ENCODE data around the gene PIK3R6. TPM values are rescaled to one million over a fixed set of nuclear protein-coding genes. Genes with fewer than 3 reads are reported as not detected.

The PIK3R6 gene
- total RNA-seq, 4 donors from 2014 or later = 0.30 to 5.1 (median 1.5) TPM

GRCh38 chr17:8782176-8782575, 85.3 kb downstream of the PIK3R6 start:
- WGBS = 81% methylated on average over 1 of the region's 1 CpG
- Histone ChIP-seq H3K9me3 (no peaks in the 10 kb centered on the region), H3K27ac (no peak overlapping the region), H3K4me1 (peaks cover 9% of the 10 kb centered on the region), H3K4me3 (no peak overlapping the region), H3K27me3 (no peaks in the 10 kb centered on the region), H3K36me3 (no peaks in the 10 kb centered on the region)
- no peak for DNase-seq (ENCODE audit: low spot score in 2 of 2)
- no peak for TF ChIP-seq POLR2A (IDR thresholded peaks at IDR 0.05)
- no peak for TF ChIP-seq POLR2AphosphoS5 (IDR thresholded peaks at IDR 0.05)
- TF ChIP-seq, protein P1, sequence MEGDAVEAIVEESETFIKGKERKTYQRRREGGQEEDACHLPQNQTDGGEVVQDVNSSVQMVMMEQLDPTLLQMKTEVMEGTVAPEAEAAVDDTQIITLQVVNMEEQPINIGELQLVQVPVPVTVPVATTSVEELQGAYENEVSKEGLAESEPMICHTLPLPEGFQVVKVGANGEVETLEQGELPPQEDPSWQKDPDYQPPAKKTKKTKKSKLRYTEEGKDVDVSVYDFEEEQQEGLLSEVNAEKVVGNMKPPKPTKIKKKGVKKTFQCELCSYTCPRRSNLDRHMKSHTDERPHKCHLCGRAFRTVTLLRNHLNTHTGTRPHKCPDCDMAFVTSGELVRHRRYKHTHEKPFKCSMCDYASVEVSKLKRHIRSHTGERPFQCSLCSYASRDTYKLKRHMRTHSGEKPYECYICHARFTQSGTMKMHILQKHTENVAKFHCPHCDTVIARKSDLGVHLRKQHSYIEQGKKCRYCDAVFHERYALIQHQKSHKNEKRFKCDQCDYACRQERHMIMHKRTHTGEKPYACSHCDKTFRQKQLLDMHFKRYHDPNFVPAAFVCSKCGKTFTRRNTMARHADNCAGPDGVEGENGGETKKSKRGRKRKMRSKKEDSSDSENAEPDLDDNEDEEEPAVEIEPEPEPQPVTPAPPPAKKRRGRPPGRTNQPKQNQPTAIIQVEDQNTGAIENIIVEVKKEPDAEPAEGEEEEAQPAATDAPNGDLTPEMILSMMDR (IDR thresholded peaks at IDR 0.05) = no peak
- TF ChIP-seq EP300 (IDR thresholded peaks at IDR 0.05) = no peak

- no peak for DNase-seq (ENCODE audit: low spot score in 2 of 2)
- no peak for TF ChIP-seq POLR2A (IDR thresholded peaks at IDR 0.05)
- TF ChIP-seq POLR2AphosphoS5 (IDR thresholded peaks at IDR 0.05) = no peak
- no peak for TF ChIP-seq EP300 (IDR thresholded peaks at IDR 0.05)
- TF ChIP-seq, protein P1 (IDR thresholded peaks at IDR 0.05) = no peak
- no peak overlapping the region for H3K4me3 ChIP-seq
- H3K27me3 ChIP-seq = no peaks in the 10 kb centered on the region
- WGBS = 67% methylated on average over 4 of the region's 4 CpGs
- no peaks in the 10 kb centered on the region for H3K36me3 ChIP-seq
- peaks cover 9% of the 10 kb centered on the region for H3K4me1 ChIP-seq
- H3K27ac ChIP-seq = no peak overlapping the region
- H3K9me3 ChIP-seq = no peaks in the 10 kb centered on the region
Measured at GRCh38 chr17:8781776-8782175, 85.7 kb downstream of the PIK3R6 start.

- H3K4me1 ChIP-seq = no peaks in the 10 kb centered on the region
- H3K36me3 ChIP-seq = no peaks in the 10 kb centered on the region
- no peak for DNase-seq (ENCODE audit: low spot score in 2 of 2)
- H3K27me3 ChIP-seq = no peaks in the 10 kb centered on the region
- no peak overlapping the region for H3K27ac ChIP-seq
- H3K4me3 ChIP-seq = no peak overlapping the region
- peaks cover 4% of the 10 kb centered on the region for H3K9me3 ChIP-seq
- WGBS = 72% methylated on average over 1 of the region's 1 CpG
- no peak for TF ChIP-seq POLR2AphosphoS5 (IDR thresholded peaks at IDR 0.05)
- no peak for TF ChIP-seq EP300 (IDR thresholded peaks at IDR 0.05)
- TF ChIP-seq, protein P1 (IDR thresholded peaks at IDR 0.05) = no peak
- TF ChIP-seq POLR2A (IDR thresholded peaks at IDR 0.05) = no peak
Measured at GRCh38 chr17:8776881-8777280, 90.6 kb downstream of the PIK3R6 start.

DNA sequence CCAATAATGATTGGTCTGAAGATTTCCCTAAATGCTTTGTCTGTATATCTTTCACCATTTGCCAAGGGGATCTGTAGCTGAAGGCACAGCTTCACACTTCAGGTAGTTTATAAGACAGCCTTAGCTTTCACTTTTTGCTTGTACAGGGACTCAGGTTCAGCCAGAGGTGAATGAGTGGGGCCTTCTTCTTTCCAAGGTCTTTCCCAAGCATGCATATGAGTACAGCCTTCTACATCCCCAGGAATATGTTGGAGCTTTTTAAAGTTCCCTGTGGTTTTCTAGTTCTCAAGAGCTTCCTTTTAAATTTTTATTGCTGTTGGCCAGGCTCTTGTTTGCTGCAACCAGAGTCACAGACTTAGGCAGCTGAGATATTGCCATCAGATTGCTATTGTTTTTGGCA, 91.2 kb downstream of the PIK3R6 start:
- no peak for TF ChIP-seq POLR2A (IDR thresholded peaks at IDR 0.05)
- no peak for TF ChIP-seq POLR2AphosphoS5 (IDR thresholded peaks at IDR 0.05)
- TF ChIP-seq EP300 (IDR thresholded peaks at IDR 0.05) = no peak
- TF ChIP-seq, protein P1 (IDR thresholded peaks at IDR 0.05) = no peak

GRCh38 chr17:8766731-8767130, 100.7 kb downstream of the PIK3R6 start:
- H3K27ac ChIP-seq = no peak overlapping the region
- no peaks in the 10 kb centered on the region for H3K9me3 ChIP-seq
- peaks cover 15% of the 10 kb centered on the region for H3K27me3 ChIP-seq
- WGBS = 93% methylated on average over 2 of the region's 2 CpGs
- H3K36me3 ChIP-seq = no peaks in the 10 kb centered on the region
- no peaks in the 10 kb centered on the region for H3K4me1 ChIP-seq
- TF ChIP-seq EP300 (IDR thresholded peaks at IDR 0.05) = no peak
- TF ChIP-seq POLR2A (IDR thresholded peaks at IDR 0.05) = no peak
- TF ChIP-seq, protein P1 (IDR thresholded peaks at IDR 0.05) = no peak
- TF ChIP-seq POLR2AphosphoS5 (IDR thresholded peaks at IDR 0.05) = no peak
- H3K4me3 ChIP-seq = no peak overlapping the region
- no peak for DNase-seq (ENCODE audit: low spot score in 2 of 2)

More for the DNA sequence above, 91.2 kb downstream of the PIK3R6 start:
- H3K27me3 ChIP-seq = no peaks in the 10 kb centered on the region
- peaks cover 4% of the 10 kb centered on the region for H3K9me3 ChIP-seq
- H3K36me3 ChIP-seq = no peaks in the 10 kb centered on the region
- no peak overlapping the region for H3K4me3 ChIP-seq
- DNase-seq (ENCODE audit: low spot score in 2 of 2) = no peak
- H3K4me1 ChIP-seq = no peaks in the 10 kb centered on the region
- H3K27ac ChIP-seq = no peak overlapping the region
